Measurements from ENCODE around the gene ZDHHC12. TPM values are rescaled to one million over a fixed set of nuclear protein-coding genes. Genes with fewer than 3 reads are reported as not detected.

Gene ZDHHC12
- total and polyA plus RNA-seq, 4 donors = 22.6 to 103 (median 63.4) TPM

DNA sequence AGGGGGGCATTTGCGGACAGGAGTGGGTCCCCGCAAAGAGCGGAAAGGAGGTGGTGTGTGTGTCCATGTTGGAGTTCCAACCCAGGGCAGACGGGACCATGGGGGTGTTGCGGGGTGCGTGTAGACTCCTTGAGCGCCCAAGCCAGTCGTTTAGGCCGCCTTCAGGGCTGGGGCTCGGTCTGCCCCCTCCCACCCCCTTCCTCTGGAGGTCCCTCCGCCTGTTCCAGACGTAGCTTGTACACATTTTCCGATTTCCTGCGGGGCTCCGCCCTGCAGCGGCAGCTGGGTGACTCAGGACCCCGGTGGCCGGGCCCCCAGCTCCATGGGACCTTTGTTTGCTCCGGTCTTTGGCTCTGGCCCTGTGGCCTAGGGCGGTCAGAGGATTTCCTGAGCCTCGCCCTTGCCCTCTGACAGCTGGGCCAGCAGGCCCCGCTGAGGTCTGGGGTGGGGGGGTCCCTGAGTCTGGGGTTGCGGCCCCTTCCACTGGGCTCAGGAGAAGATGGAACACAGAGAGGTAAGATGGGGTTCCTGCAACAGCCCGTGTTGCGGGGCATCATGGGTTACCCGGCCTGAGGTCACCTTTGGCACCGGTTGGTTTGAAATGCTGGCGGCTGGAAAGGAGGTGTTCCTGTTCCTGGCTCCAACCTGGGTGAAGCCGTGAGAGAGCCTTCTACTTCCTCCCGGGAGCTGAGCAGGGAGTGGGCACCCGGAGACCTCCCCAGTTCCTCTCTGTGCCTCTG lies 20.1 kb downstream of the ZDHHC12 start:
- peak overlapping the region; percentile 69 for H3K4me3 ChIP-seq
- WGBS, 2 donors = 54 to 57% methylated on average over 29 to 31 of the region's 31 CpGs
- peak overlapping the region; percentile 69 to 84 for H3K27ac ChIP-seq (ENCODE audit: low read depth in 1 of 2, low read length in 1 of 2)

DNA sequence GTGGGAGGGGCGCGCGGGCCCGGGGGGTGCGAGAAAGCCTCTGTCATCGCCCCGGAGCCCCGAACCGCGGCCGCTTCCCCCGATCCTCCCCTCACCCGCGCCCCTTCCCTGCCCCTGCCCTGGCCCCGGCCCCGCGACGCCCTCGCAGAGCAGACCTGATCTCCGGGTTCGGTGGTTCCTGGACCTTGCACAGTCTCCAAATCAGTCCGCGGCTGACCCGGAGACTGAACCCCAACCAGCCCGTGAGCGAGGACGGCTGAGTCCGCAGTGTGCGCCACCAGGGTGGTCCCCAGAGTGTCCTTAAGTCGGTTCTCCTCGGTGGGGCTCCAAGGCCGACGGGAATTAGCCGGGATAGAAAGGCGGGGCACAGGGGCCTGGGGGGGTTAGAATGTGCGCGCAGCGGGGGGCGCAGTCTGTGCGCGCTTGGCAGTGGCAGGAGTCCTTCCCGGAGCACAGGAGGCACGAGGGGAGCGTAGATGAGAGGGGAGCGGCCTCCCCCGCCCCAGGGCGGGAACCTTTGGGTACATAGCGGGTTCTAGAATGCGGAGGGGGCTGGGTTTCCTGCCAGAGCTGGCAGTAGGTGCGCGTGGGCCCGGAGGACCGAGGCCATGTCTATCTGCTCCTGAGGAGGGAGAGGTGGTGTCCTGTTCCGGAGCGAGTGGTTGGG lies 20.8 kb downstream of the ZDHHC12 start:
- 5 to 6% methylated on average over 40 to 55 of the region's 55 CpGs for whole genome bisulfite sequencing, 2 donors
- ATAC-seq (ENCODE audit: insufficient read depth, low FRiP score) = peak; percentile 21

More for the DNA sequence above, 20.1 kb downstream of the ZDHHC12 start:
- Histone ChIP-seq H3K36me3 (ENCODE audit: control insufficient read depth in 4 of 4, insufficient read depth in 4 of 4, low read length in 4 of 4) (peaks cover 0 to 3% (median 0%) of the 10 kb centered on the region in 4 donors), H3K27me3 (ENCODE audit: control insufficient read depth in 3 of 3, insufficient read depth in 3 of 3, low read length in 2 of 3) (no peaks in the 10 kb centered on the region), H3K4me1 (ENCODE audit: control insufficient read depth in 5 of 5, insufficient read depth in 5 of 5, low read length in 5 of 5) (peaks cover 0 to 5% (median 0%) of the 10 kb centered on the region in 5 donors), H3K9ac (ENCODE audit: insufficient read depth in 1 of 2, low read length in 2 of 2) (no peak overlapping the region), H3K9me3 (ENCODE audit: control insufficient read depth in 4 of 4, insufficient read depth in 3 of 4, low read length in 3 of 4) (no peaks in the 10 kb centered on the region)
- TF ChIP-seq, protein P1, sequence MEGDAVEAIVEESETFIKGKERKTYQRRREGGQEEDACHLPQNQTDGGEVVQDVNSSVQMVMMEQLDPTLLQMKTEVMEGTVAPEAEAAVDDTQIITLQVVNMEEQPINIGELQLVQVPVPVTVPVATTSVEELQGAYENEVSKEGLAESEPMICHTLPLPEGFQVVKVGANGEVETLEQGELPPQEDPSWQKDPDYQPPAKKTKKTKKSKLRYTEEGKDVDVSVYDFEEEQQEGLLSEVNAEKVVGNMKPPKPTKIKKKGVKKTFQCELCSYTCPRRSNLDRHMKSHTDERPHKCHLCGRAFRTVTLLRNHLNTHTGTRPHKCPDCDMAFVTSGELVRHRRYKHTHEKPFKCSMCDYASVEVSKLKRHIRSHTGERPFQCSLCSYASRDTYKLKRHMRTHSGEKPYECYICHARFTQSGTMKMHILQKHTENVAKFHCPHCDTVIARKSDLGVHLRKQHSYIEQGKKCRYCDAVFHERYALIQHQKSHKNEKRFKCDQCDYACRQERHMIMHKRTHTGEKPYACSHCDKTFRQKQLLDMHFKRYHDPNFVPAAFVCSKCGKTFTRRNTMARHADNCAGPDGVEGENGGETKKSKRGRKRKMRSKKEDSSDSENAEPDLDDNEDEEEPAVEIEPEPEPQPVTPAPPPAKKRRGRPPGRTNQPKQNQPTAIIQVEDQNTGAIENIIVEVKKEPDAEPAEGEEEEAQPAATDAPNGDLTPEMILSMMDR (IDR thresholded peaks at IDR 0.05; ENCODE audit: control extremely low read depth, extremely low read depth) = no peak
- peak; percentile 4 for ATAC-seq (ENCODE audit: insufficient read depth, low FRiP score)
- DNase-seq = no peak

DNA sequence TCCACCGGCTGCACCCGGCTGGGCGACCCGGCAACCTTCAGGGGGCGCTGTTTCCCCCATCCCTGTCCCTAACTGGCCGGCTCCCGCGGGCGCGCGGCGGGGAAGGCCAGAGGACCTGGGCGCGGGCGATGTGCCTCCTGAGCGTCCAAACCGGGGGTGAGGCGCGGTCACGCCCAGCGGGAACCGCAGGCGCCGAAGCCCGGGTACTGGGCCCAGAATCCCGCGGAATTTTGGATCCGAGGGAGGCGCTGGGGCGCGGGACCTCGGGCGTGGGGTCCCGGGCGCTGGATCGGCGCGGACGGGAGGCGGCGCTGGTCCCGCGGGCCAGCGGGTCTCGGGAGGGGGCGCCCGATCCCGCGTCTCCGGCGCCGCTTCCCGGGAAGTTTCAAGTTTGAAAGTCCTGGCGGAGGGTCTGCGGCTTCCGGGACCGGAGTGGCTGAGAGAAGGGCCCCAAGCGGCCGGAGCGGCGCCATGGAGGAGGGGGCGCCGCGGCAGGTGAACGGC lies 21.4 kb downstream of the ZDHHC12 start, which contains the start of gene PKN3:
Gene PKN3 (plus strand): TSS at position 59 of the 504 bp plus-strand sequence. CDS start 413 bp downstream, at position 472.
- peak within 1 kb of the TSS; percentile 69 to 84 for H3K27ac ChIP-seq (ENCODE audit: low read depth in 1 of 2, low read length in 1 of 2)
- 0 to 1% methylated on average over 62 to 65 of the region's 65 CpGs for WGBS, 2 donors
- no peaks in the 10 kb centered on the region for H3K27me3 ChIP-seq (ENCODE audit: control insufficient read depth in 3 of 3, insufficient read depth in 3 of 3, low read length in 2 of 3)
- H3K36me3 ChIP-seq (ENCODE audit: control insufficient read depth in 4 of 4, insufficient read depth in 4 of 4, low read length in 4 of 4) = peaks cover 0 to 3% (median 0%) of the 10 kb centered on the region in 4 donors
- TF ChIP-seq, protein P1 (IDR thresholded peaks at IDR 0.05; ENCODE audit: control extremely low read depth, extremely low read depth) = peak; percentile 49
- H3K4me3 ChIP-seq = peak within 1 kb of the TSS; percentile 69
- H3K4me1 ChIP-seq (ENCODE audit: control insufficient read depth in 5 of 5, insufficient read depth in 5 of 5, low read length in 5 of 5) = peaks cover 0 to 5% (median 0%) of the 10 kb centered on the region in 5 donors
- no peak within 1 kb of the TSS for H3K9ac ChIP-seq (ENCODE audit: insufficient read depth in 1 of 2, low read length in 2 of 2)
- no peaks in the 10 kb centered on the region for H3K9me3 ChIP-seq (ENCODE audit: control insufficient read depth in 4 of 4, insufficient read depth in 3 of 4, low read length in 3 of 4)
- ATAC-seq (ENCODE audit: insufficient read depth, low FRiP score) (peak; percentile 88), DNase-seq (peak; percentile 88 to 91 (median 89))

More for the DNA sequence above, 20.8 kb downstream of the ZDHHC12 start:
- H3K9me3 ChIP-seq (ENCODE audit: control insufficient read depth in 4 of 4, insufficient read depth in 3 of 4, low read length in 3 of 4) = no peaks in the 10 kb centered on the region
- TF ChIP-seq, protein P1 (IDR thresholded peaks at IDR 0.05; ENCODE audit: control extremely low read depth, extremely low read depth) = no peak
- peak; percentile 41 to 51 (median 49) for DNase-seq
- no peak overlapping the region for H3K9ac ChIP-seq (ENCODE audit: insufficient read depth in 1 of 2, low read length in 2 of 2)
- peak overlapping the region; percentile 69 for H3K4me3 ChIP-seq
- peak overlapping the region; percentile 69 to 84 for H3K27ac ChIP-seq (ENCODE audit: low read depth in 1 of 2, low read length in 1 of 2)
- peaks cover 0 to 3% (median 0%) of the 10 kb centered on the region in 4 donors for H3K36me3 ChIP-seq (ENCODE audit: control insufficient read depth in 4 of 4, insufficient read depth in 4 of 4, low read length in 4 of 4)
- no peaks in the 10 kb centered on the region for H3K27me3 ChIP-seq (ENCODE audit: control insufficient read depth in 3 of 3, insufficient read depth in 3 of 3, low read length in 2 of 3)
- peaks cover 0 to 5% (median 0%) of the 10 kb centered on the region in 5 donors for H3K4me1 ChIP-seq (ENCODE audit: control insufficient read depth in 5 of 5, insufficient read depth in 5 of 5, low read length in 5 of 5)
